ENCODE data around the gene HSFX3. TPM values are rescaled to one million over a fixed set of nuclear protein-coding genes. Genes with fewer than 3 reads are reported as not detected.
"Not testable (repeated sequence)": the region's sequence is repeated elsewhere in the genome, so short reads cannot be mapped to it uniquely, and the experiment has no call there.

HSFX3 gene
- total and polyA plus RNA-seq, 2 donors (not counting 1 experiment from before 2014, with no cell fraction given), result not detected

DNA sequence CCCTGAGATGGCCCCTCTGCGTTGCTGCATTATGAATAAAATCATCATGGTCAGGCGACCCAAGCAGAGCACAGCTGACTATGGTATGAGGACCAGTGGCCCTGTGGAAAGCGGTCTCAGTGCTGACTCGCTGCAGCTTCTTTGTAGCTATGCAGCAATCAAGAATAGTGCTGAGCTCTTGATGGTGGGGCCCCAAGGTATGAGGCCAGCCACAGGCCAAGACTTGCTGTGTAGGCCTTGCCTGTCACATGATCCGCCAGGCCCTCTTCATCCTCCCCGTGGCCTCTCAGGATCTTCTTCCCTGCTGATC, 2.2 kb upstream of the HSFX3 start:
- H3K36me3 ChIP-seq (replicated peaks in 1 of 2; ENCODE audit: control extremely low read depth in 1 of 2, control insufficient read depth in 1 of 2, extremely low read depth in 1 of 2, insufficient read depth in 2 of 2, low read length in 1 of 2); CTCF ChIA-PET; H3K27me3 ChIP-seq (replicated peaks in 1 of 4; ENCODE audit: control extremely low read depth in 1 of 4, control insufficient read depth in 3 of 4, insufficient read depth in 4 of 4, low read length in 3 of 4); H3K4me1 Mint-ChIP-seq; DNase-seq; H3K4me2 ChIP-seq (replicated peaks; ENCODE audit: low read depth, low read length, poor library complexity, severe bottlenecking); H3K27me3 Mint-ChIP-seq; H3K4me1 ChIP-seq (ENCODE audit: control insufficient read depth in 2 of 2, insufficient read depth in 2 of 2, low read length in 2 of 2); H3K9ac ChIP-seq (ENCODE audit: low read length); H3K4me3 Mint-ChIP-seq; intact Hi-C loops (cut with micrococcal nuclease); ATAC-seq (ENCODE audit: low read depth); POLR2A ChIA-PET; H3K79me2 ChIP-seq (ENCODE audit: control insufficient read depth, insufficient read depth, low read length); H3K27ac Mint-ChIP-seq; H2AFZ ChIP-seq (ENCODE audit: insufficient read depth, low read depth, low read length, poor library complexity, severe bottlenecking); H3K9me3 Mint-ChIP-seq (ENCODE audit: insufficient read depth); H4K20me1 ChIP-seq (ENCODE audit: control insufficient read depth, insufficient read depth, low read length, poor library complexity, severe bottlenecking); H3K4me3 ChIP-seq (ENCODE audit: control extremely low read depth in 1 of 5, extremely low read depth in 1 of 5, insufficient read depth in 1 of 5, low read depth in 2 of 5, low read length in 4 of 5); H3K9me3 ChIP-seq (ENCODE audit: control extremely low read depth in 1 of 3, control insufficient read depth in 2 of 3, insufficient read depth in 1 of 3, low read length in 2 of 3); H3K27ac ChIP-seq (ENCODE audit: low read length in 2 of 2): not testable (repeated sequence)
- WGBS (ENCODE audit: insufficient coverage), result no CpG with 5 or more reads among the region's 6 CpGs

DNA sequence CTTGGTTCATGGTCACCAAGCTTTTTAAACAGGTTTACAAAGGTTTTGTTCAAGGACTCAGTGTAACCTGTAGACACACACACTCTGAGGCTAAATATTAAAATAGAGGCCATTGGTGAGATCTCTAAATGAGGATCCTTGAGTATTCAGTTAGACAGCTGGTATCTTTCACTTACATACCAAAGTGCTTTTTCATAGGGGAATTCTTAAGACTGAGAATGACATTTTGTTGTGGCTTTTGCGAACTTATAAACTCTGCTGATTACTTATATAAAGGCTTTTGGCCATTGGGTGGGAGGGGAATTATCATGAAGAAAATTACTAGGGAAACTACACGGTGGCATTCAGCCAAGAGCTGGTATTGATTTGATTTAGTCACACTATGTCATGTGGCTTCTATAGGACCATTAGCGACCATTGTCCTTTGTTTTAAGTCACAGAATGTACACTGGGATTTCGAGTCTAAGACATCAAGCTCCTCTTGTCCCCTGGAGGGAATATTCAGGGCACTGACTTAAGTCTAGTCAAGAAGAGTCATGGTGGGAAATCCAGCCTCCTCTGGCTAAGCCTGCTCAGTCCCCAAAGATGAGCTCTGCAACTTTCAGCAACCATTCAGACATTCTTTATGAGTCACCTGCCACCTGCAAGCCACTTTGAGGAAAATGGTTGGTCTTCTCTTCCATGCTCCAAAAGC, 1.7 kb upstream of the HSFX3 start:
- H3K4me1 ChIP-seq (ENCODE audit: control insufficient read depth in 2 of 2, insufficient read depth in 2 of 2, low read length in 2 of 2); H3K27ac ChIP-seq (ENCODE audit: low read length in 2 of 2); H3K27me3 Mint-ChIP-seq; H3K4me3 ChIP-seq (ENCODE audit: control extremely low read depth in 1 of 5, extremely low read depth in 1 of 5, insufficient read depth in 1 of 5, low read depth in 2 of 5, low read length in 4 of 5); H3K9ac ChIP-seq (ENCODE audit: low read length); CTCF ChIA-PET; ATAC-seq (ENCODE audit: low read depth); H3K36me3 ChIP-seq (replicated peaks in 1 of 2; ENCODE audit: control extremely low read depth in 1 of 2, control insufficient read depth in 1 of 2, extremely low read depth in 1 of 2, insufficient read depth in 2 of 2, low read length in 1 of 2); H3K4me2 ChIP-seq (replicated peaks; ENCODE audit: low read depth, low read length, poor library complexity, severe bottlenecking); intact Hi-C loops (cut with micrococcal nuclease); H3K4me3 Mint-ChIP-seq; H3K9me3 ChIP-seq (ENCODE audit: control extremely low read depth in 1 of 3, control insufficient read depth in 2 of 3, insufficient read depth in 1 of 3, low read length in 2 of 3); DNase-seq; H3K79me2 ChIP-seq (ENCODE audit: control insufficient read depth, insufficient read depth, low read length); H2AFZ ChIP-seq (ENCODE audit: insufficient read depth, low read depth, low read length, poor library complexity, severe bottlenecking); POLR2A ChIA-PET; H4K20me1 ChIP-seq (ENCODE audit: control insufficient read depth, insufficient read depth, low read length, poor library complexity, severe bottlenecking); H3K27me3 ChIP-seq (replicated peaks in 1 of 4; ENCODE audit: control extremely low read depth in 1 of 4, control insufficient read depth in 3 of 4, insufficient read depth in 4 of 4, low read length in 3 of 4); H3K9me3 Mint-ChIP-seq (ENCODE audit: insufficient read depth); H3K4me1 Mint-ChIP-seq; H3K27ac Mint-ChIP-seq: not testable (repeated sequence)
- WGBS (ENCODE audit: insufficient coverage), result no CpG with 5 or more reads among the region's 4 CpGs

- H3K27ac ChIP-seq (ENCODE audit: low read length in 2 of 2); H3K4me3 ChIP-seq (ENCODE audit: control extremely low read depth in 1 of 5, extremely low read depth in 1 of 5, insufficient read depth in 1 of 5, low read depth in 2 of 5, low read length in 4 of 5); H3K9me3 ChIP-seq (ENCODE audit: control extremely low read depth in 1 of 3, control insufficient read depth in 2 of 3, insufficient read depth in 1 of 3, low read length in 2 of 3); ATAC-seq (ENCODE audit: low read depth); H3K27me3 ChIP-seq (replicated peaks in 1 of 4; ENCODE audit: control extremely low read depth in 1 of 4, control insufficient read depth in 3 of 4, insufficient read depth in 4 of 4, low read length in 3 of 4); H3K9ac ChIP-seq (ENCODE audit: low read length); H3K4me2 ChIP-seq (replicated peaks; ENCODE audit: low read depth, low read length, poor library complexity, severe bottlenecking); H3K27ac Mint-ChIP-seq; CTCF ChIA-PET; H4K20me1 ChIP-seq (ENCODE audit: control insufficient read depth, insufficient read depth, low read length, poor library complexity, severe bottlenecking); POLR2A ChIA-PET; H3K79me2 ChIP-seq (ENCODE audit: control insufficient read depth, insufficient read depth, low read length); DNase-seq; intact Hi-C loops (cut with micrococcal nuclease); H3K36me3 ChIP-seq (replicated peaks in 1 of 2; ENCODE audit: control extremely low read depth in 1 of 2, control insufficient read depth in 1 of 2, extremely low read depth in 1 of 2, insufficient read depth in 2 of 2, low read length in 1 of 2); H2AFZ ChIP-seq (ENCODE audit: insufficient read depth, low read depth, low read length, poor library complexity, severe bottlenecking); H3K9me3 Mint-ChIP-seq (ENCODE audit: insufficient read depth); H3K4me3 Mint-ChIP-seq; H3K27me3 Mint-ChIP-seq; H3K4me1 Mint-ChIP-seq; H3K4me1 ChIP-seq (ENCODE audit: control insufficient read depth in 2 of 2, insufficient read depth in 2 of 2, low read length in 2 of 2): not testable (repeated sequence)
- no CpG with 5 or more reads among the region's 1 CpG for WGBS (ENCODE audit: insufficient coverage)
These were observed 730 bp upstream of the HSFX3 start for GRCh38 chrX:149550454-149550853.

GRCh38 chrX:149547782-149548181, 1.9 kb downstream of the HSFX3 start:
- DNase-seq; H3K9me3 Mint-ChIP-seq (ENCODE audit: insufficient read depth); H3K27ac Mint-ChIP-seq; H3K27me3 Mint-ChIP-seq; H3K4me3 ChIP-seq (ENCODE audit: control extremely low read depth in 1 of 5, extremely low read depth in 1 of 5, insufficient read depth in 1 of 5, low read depth in 2 of 5, low read length in 4 of 5); POLR2A ChIA-PET; H3K36me3 ChIP-seq (replicated peaks in 1 of 2; ENCODE audit: control extremely low read depth in 1 of 2, control insufficient read depth in 1 of 2, extremely low read depth in 1 of 2, insufficient read depth in 2 of 2, low read length in 1 of 2); H3K4me1 Mint-ChIP-seq; H3K27me3 ChIP-seq (replicated peaks in 1 of 4; ENCODE audit: control extremely low read depth in 1 of 4, control insufficient read depth in 3 of 4, insufficient read depth in 4 of 4, low read length in 3 of 4); H3K79me2 ChIP-seq (ENCODE audit: control insufficient read depth, insufficient read depth, low read length); H2AFZ ChIP-seq (ENCODE audit: insufficient read depth, low read depth, low read length, poor library complexity, severe bottlenecking); ATAC-seq (ENCODE audit: low read depth); H4K20me1 ChIP-seq (ENCODE audit: control insufficient read depth, insufficient read depth, low read length, poor library complexity, severe bottlenecking); CTCF ChIA-PET; H3K4me2 ChIP-seq (replicated peaks; ENCODE audit: low read depth, low read length, poor library complexity, severe bottlenecking); H3K4me3 Mint-ChIP-seq; H3K4me1 ChIP-seq (ENCODE audit: control insufficient read depth in 2 of 2, insufficient read depth in 2 of 2, low read length in 2 of 2); intact Hi-C loops (cut with micrococcal nuclease); H3K27ac ChIP-seq (ENCODE audit: low read length in 2 of 2); H3K9ac ChIP-seq (ENCODE audit: low read length); H3K9me3 ChIP-seq (ENCODE audit: control extremely low read depth in 1 of 3, control insufficient read depth in 2 of 3, insufficient read depth in 1 of 3, low read length in 2 of 3): not testable (repeated sequence)
- WGBS (ENCODE audit: insufficient coverage), result no CpG with 5 or more reads among the region's 3 CpGs
